Esophagus squamous epithelium (tissue), 5 donors: ENCODE results near the gene FILIP1L. TPM values are rescaled to one million over a fixed set of nuclear protein-coding genes. Genes with fewer than 3 reads are reported as not detected.

Experiments used
- DNase-seq: peaks from one replicate; lab custom pipeline; 2025; lab: John Stamatoyannopoulos, UW
- H3K27ac ChIP-seq, 4 donors: fragments of 200-600 bp; sonication (generic); one replicate each; pipeline ENCODE4 v1.5.1; 2016 to 2019; ENCODE audit warnings: mild to moderate bottlenecking in 1 of 4
- H3K27me3 ChIP-seq, 4 donors: fragments of 200-600 bp; sonication (generic); 1 replicate in 3 of 4; 2 replicates in 1 of 4; pipeline versions ENCODE4 v1.5.1 to v1.6.0; 2017 to 2021; ENCODE audit warnings: antibody characterized with exemption in 1 of 4
- H3K36me3 ChIP-seq, 3 donors: fragments of 200-600 bp; sonication (generic); one replicate each; pipeline ENCODE4 v1.5.1; 2016 to 2019
- H3K4me1 ChIP-seq, 3 donors: fragments of 200-600 bp; sonication (generic); one replicate each; pipeline ENCODE4 v1.5.1; 2017 to 2019
- H3K4me3 ChIP-seq, 4 donors: fragments of 200-600 bp; sonication (generic); 1 replicate in 3 of 4; 2 replicates in 1 of 4; pipeline ENCODE4 v1.5.1; 2016 to 2019; ENCODE audit warnings: mild to moderate bottlenecking in 2 of 4, moderate library complexity in 1 of 4
- H3K9me3 ChIP-seq, 3 donors: fragments of 200-600 bp; sonication (generic); one replicate each; pipeline ENCODE4 v1.5.1; 2016 to 2019
- CTCF ChIP-seq, 6 experiments: fragments of 450-650 bp in 4 of 6; fragments of 200-600 bp in 2 of 6; sonication (generic) in 2 of 6; IDR thresholded peaks; one replicate each; pipeline ENCODE4 v1.5.1; 2016 to 2019; ENCODE audit warnings: antibody characterized with exemption in 6 of 6, mild to moderate bottlenecking in 4 of 6, moderate library complexity in 4 of 6
- POLR2A ChIP-seq, 4 donors: fragments of 450-650 bp; IDR thresholded peaks; one replicate each; pipeline ENCODE4 v1.6.1; 2017; ENCODE audit warnings: antibody characterized with exemption in 4 of 4, mild to moderate bottlenecking in 4 of 4, moderate library complexity in 3 of 4
- WGBS, 2 donors: methylation state at CpG; one replicate each; pipeline ENCODE4 v1.1.5; 2018; 5-methylcytosine and 5-hydroxymethylcytosine counted together
- intact Hi-C: fragments of 100-400 bp; cut with DNase I; formaldehyde crosslinking; loops from one replicate; pipeline ENCODE4 v1.15.0; 2022
- total RNA-seq, 4 donors: library from RNA; depleted of rRNA; stranded (reverse); fragments of >200 nt; gene quantifications; one replicate each; pipeline ENCODE4 v1.1.0, GENCODE V29; 2016
- donor health status: DM: yes; HTN: yes; CAD: no.

The FILIP1L gene
- total RNA-seq, 4 donors from 2014 or later = 2.5 to 23.5 (median 10.7) TPM

DNA sequence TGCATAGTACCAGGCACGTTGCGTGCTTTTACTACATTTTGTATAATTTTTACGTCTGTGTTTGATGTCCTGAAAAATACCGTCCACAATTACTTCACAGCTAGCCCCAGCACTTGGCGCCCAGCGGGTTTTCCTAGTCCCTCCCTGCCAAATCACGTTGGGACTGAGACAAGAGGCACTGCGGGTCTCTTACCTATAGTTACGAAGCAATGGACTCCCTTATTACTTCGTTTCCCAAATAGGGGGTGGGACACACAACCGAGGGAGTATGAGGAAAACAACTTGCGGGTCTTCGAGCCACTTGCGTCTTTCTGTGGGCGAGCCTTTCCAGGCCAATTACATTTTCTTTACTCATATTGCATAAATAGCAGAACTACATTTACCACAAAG, 297.3 kb downstream of the FILIP1L start:
- whole genome bisulfite sequencing, 2 donors = 2 to 6% methylated on average over 13 to 14 of the region's 15 CpGs
- Histone ChIP-seq H3K27me3 (no peaks in the 10 kb centered on the region), H3K36me3 (no peaks in the 10 kb centered on the region), H3K9me3 (no peaks in the 10 kb centered on the region), H3K4me3 (peak overlapping the region; percentile 66 to 85 (median 70)), H3K27ac (peak overlapping the region; percentile 84 to 95 (median 89)), H3K4me1 (peaks cover 4 to 36% (median 10%) of the 10 kb centered on the region in 3 donors)
- TF ChIP-seq POLR2A (IDR thresholded peaks at IDR 0.05) = no peak
- TF ChIP-seq CTCF (IDR thresholded peaks at IDR 0.05) = no peak
- intact Hi-C loops = no loop called here
- no peak for DNase-seq

GRCh38 chr3:99810403-99810802, 303.9 kb downstream of the FILIP1L start:
- intact Hi-C loops = no loop called here
- 94 to 95% methylated on average over 1 of the region's 1 CpG for WGBS, 2 donors
- no peak overlapping the region for H3K27ac ChIP-seq

DNA sequence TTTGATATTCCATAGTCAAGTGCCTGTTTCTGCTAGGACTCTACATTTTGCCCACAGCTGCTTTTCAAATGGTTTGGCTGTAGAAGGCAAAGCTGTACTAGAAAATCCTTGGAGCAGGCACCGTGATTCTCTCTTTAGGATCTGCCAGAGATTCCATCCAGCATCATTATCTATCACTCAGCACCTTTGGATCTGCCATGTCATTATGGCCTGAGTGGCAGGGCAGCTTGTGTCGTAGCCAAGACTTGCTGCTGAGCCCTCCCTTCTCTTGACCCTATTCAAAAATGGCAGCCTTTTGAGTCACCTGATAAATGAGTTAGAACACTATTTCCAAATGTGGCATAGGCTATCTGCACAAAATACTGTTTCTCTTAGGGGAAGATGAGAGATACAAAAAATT, 304.7 kb downstream of the FILIP1L start:
- H3K36me3 ChIP-seq = no peaks in the 10 kb centered on the region

More at GRCh38 chr3:99810403-99810802, 303.9 kb downstream of the FILIP1L start:
- Histone ChIP-seq H3K4me3 (no peak overlapping the region), H3K36me3 (no peaks in the 10 kb centered on the region), H3K4me1 (no peaks in the 10 kb centered on the region), H3K9me3 (peaks cover 0 to 5% (median 4%) of the 10 kb centered on the region in 3 donors), H3K27me3 (no peaks in the 10 kb centered on the region)
- TF ChIP-seq CTCF (IDR thresholded peaks at IDR 0.05) (no peak), POLR2A (IDR thresholded peaks at IDR 0.05) (no peak)
- DNase-seq = no peak

GRCh38 chr3:99808163-99808794, 306.0 kb downstream of the FILIP1L start:
- Histone ChIP-seq H3K27me3 (no peaks in the 10 kb centered on the region), H3K4me1 (no peaks in the 10 kb centered on the region), H3K36me3 (no peaks in the 10 kb centered on the region), H3K27ac (no peak overlapping the region), H3K4me3 (no peak overlapping the region), H3K9me3 (peaks cover 0 to 21% (median 14%) of the 10 kb centered on the region in 3 donors)
- intact Hi-C loops = no loop called here
- no peak for TF ChIP-seq POLR2A (IDR thresholded peaks at IDR 0.05)
- TF ChIP-seq CTCF (IDR thresholded peaks at IDR 0.05) = peak; percentile 36 to 68 (median 55)
- DNase-seq = no peak
- 41 to 55% methylated on average over 3 to 4 of the region's 4 CpGs for WGBS, 2 donors

More for the DNA sequence above, 304.7 kb downstream of the FILIP1L start:
- WGBS, 2 donors = 76% methylated on average over 2 of the region's 2 CpGs
- TF ChIP-seq CTCF (IDR thresholded peaks at IDR 0.05) = no peak
- no peak for TF ChIP-seq POLR2A (IDR thresholded peaks at IDR 0.05)
- Histone ChIP-seq H3K9me3 (peaks cover 0 to 13% (median 12%) of the 10 kb centered on the region in 3 donors), H3K27me3 (no peaks in the 10 kb centered on the region), H3K27ac (no peak overlapping the region), H3K4me1 (no peaks in the 10 kb centered on the region), H3K4me3 (no peak overlapping the region)
- intact Hi-C loops = no loop called here
- DNase-seq = no peak

GRCh38 chr3:99805160-99805559, 309.1 kb downstream of the FILIP1L start:
- no peak overlapping the region for H3K4me3 ChIP-seq
- TF ChIP-seq CTCF (IDR thresholded peaks at IDR 0.05) (no peak), POLR2A (IDR thresholded peaks at IDR 0.05) (no peak)
- H3K27me3 ChIP-seq = no peaks in the 10 kb centered on the region
- DNase-seq = no peak
- intact Hi-C loops = no loop called here
- no peak overlapping the region for H3K27ac ChIP-seq
- H3K36me3 ChIP-seq = no peaks in the 10 kb centered on the region
- WGBS, 2 donors = 90% methylated on average over 1 to 2 of the region's 2 CpGs
- H3K9me3 ChIP-seq = peaks cover 0 to 21% (median 14%) of the 10 kb centered on the region in 3 donors
- H3K4me1 ChIP-seq = no peaks in the 10 kb centered on the region
